HEK293 (cell line): ENCODE results near the gene SLC17A1.

Source experiments
- SALL2 ChIP-seq: fragments of 450-650 bp; formaldehyde crosslinking; IDR thresholded peaks from 2 replicates; pipeline ENCODE4 v1.5.0; 2017; ENCODE audit warnings: missing biosample characterization, mild to moderate bottlenecking, missing genetic modification characterization, borderline replicate concordance
- SP3 ChIP-seq: fragments of 450-650 bp; formaldehyde crosslinking; IDR thresholded peaks from 2 replicates; pipeline ENCODE4 v1.5.1; 2016; ENCODE audit warnings: missing biosample characterization, missing genetic modification characterization
- ZBTB48 ChIP-seq: fragments of 450-650 bp; formaldehyde crosslinking; IDR thresholded peaks from 2 replicates; pipeline ENCODE4 v1.5.1; 2016; ENCODE audit warnings: missing biosample characterization, missing genetic modification characterization
- ZBTB7A ChIP-seq: fragments of 450-650 bp; formaldehyde crosslinking; IDR thresholded peaks from 2 replicates; pipeline ENCODE4 v1.5.1; 2016; ENCODE audit warnings: low read depth, missing biosample characterization, missing genetic modification characterization
- ZBTB8A ChIP-seq: fragments of 450-650 bp; formaldehyde crosslinking; IDR thresholded peaks from 2 replicates; pipeline ENCODE4 v1.5.1; 2016; ENCODE audit warnings: missing biosample characterization, missing genetic modification characterization
- ZNF214 ChIP-seq: fragments of 450-650 bp; formaldehyde crosslinking; IDR thresholded peaks from 2 replicates; pipeline ENCODE4 v1.5.1; 2017; ENCODE audit warnings: missing biosample characterization, mild to moderate bottlenecking, missing genetic modification characterization, borderline replicate concordance
- ZNF391 ChIP-seq: fragments of 450-650 bp; formaldehyde crosslinking; IDR thresholded peaks from 2 replicates; pipeline ENCODE4 v1.5.1; 2016; ENCODE audit warnings: low read depth, missing biosample characterization, missing genetic modification characterization, borderline replicate concordance
- ZNF626 ChIP-seq: fragments of 450-650 bp; sonication (Bioruptor Pico); formaldehyde crosslinking; IDR thresholded peaks from 2 replicates; pipeline ENCODE4 v1.5.1; 2018; ENCODE audit warnings: missing biosample characterization, missing genetic modification characterization, inconsistent platforms
- ZNF677 ChIP-seq: fragments of 450-650 bp; IDR thresholded peaks from 2 replicates; pipeline ENCODE4 v1.5.0; 2018; ENCODE audit warnings: missing biosample characterization, mild to moderate bottlenecking, missing genetic modification characterization, moderate library complexity
- ZNF701 ChIP-seq: fragments of 450-650 bp; formaldehyde crosslinking; IDR thresholded peaks from 2 replicates; pipeline ENCODE4 v1.5.1; 2016; ENCODE audit warnings: missing biosample characterization, missing genetic modification characterization
- TF ChIP-seq, protein P1 (sequence below): fragments of 450-650 bp; formaldehyde crosslinking; conservative IDR thresholded peaks from 2 replicates; pipeline ENCODE4 v1.5.1; 2016; ENCODE audit warnings: low read depth, missing biosample characterization, missing genetic modification characterization

The SLC17A1 gene

DNA sequence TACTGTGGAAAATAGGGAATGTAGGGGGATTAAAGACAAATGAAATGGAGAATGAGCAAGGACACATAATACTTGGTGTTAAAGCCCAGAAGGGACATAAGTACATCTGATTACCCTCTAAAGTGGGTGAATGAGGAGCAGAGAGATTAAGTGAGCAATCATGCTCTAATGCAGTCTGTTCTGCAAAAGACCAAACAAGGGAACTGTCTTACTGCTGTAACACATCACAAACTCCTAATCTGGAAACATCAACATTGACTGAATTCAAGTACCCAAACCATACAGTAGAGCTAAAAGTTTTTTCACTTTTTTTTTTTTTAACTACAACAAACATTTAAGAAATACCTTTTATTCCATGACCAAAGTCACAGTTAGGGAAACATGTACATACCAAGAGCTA, 96.6 kb downstream of the SLC17A1 start (continued):
- TF ChIP-seq, protein P1, sequence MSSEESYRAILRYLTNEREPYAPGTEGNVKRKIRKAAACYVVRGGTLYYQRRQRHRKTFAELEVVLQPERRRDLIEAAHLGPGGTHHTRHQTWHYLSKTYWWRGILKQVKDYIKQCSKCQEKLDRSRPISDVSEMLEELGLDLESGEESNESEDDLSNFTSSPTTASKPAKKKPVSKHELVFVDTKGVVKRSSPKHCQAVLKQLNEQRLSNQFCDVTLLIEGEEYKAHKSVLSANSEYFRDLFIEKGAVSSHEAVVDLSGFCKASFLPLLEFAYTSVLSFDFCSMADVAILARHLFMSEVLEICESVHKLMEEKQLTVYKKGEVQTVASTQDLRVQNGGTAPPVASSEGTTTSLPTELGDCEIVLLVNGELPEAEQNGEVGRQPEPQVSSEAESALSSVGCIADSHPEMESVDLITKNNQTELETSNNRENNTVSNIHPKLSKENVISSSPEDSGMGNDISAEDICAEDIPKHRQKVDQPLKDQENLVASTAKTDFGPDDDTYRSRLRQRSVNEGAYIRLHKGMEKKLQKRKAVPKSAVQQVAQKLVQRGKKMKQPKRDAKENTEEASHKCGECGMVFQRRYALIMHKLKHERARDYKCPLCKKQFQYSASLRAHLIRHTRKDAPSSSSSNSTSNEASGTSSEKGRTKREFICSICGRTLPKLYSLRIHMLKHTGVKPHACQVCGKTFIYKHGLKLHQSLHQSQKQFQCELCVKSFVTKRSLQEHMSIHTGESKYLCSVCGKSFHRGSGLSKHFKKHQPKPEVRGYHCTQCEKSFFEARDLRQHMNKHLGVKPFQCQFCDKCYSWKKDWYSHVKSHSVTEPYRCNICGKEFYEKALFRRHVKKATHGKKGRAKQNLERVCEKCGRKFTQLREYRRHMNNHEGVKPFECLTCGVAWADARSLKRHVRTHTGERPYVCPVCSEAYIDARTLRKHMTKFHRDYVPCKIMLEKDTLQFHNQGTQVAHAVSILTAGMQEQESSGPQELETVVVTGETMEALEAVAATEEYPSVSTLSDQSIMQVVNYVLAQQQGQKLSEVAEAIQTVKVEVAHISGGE (tag by site-specific recombination): no peak
- TF ChIP-seq ZNF677 (tag by site-specific recombination) (no peak), ZNF391 (tag by site-specific recombination) (no peak), ZBTB48 (no peak), SALL2 (tag by site-specific recombination) (no peak), ZNF214 (tag by site-specific recombination) (no peak), ZBTB7A (tag by site-specific recombination) (no peak), SP3 (tag by site-specific recombination) (no peak), ZNF701 (tag by site-specific recombination) (no peak), ZBTB8A (tag by site-specific recombination) (no peak), ZNF626 (tag by site-specific recombination) (no peak)
